ENCODE results near the gene FKBP3. TPM values are rescaled to one million over a fixed set of nuclear protein-coding genes. Genes with fewer than 3 reads are reported as not detected.
A peak's percentile ranks its signal among the peaks of the same experiment; 100 is the strongest.

The FKBP3 gene
- total and polyA plus RNA-seq, 11 donors, result 66.8 to 226 (median 99.1) TPM

GRCh38 chr14:45140661-45141187, 6.4 kb upstream of the FKBP3 start:
- Histone ChIP-seq H3K4me1 (peaks cover 4 to 26% (median 17%) of the 10 kb centered on the region in 12 donors), H3K36me3 (no peaks in the 10 kb centered on the region), H3K9me3 (no peaks in the 10 kb centered on the region), H3K27ac (no peak overlapping the region), H3K27me3 (no peaks in the 10 kb centered on the region), H3K4me3 (no peak overlapping the region)
- no peak for ATAC-seq
- WGBS, 4 donors, result 94 to 98% (median 95%) methylated on average over 6 of the region's 6 CpGs
- DNase-seq, result no peak
- intact Hi-C loops (cut with DNase I), result loop anchor here in 1 of 10 donors (10.0 kb wide), 2 partner anchors 104 to 216 kb away; no protein-coding TSS in a partner anchor
- TF ChIP-seq POLR2A (IDR thresholded peaks at IDR 0.05), result no peak
- TF ChIP-seq CTCF (IDR thresholded peaks at IDR 0.05), result no peak

GRCh38 chr14:45136399-45136798, 2.1 kb upstream of the FKBP3 start:
- WGBS, 4 donors, result 1 to 4% (median 1%) methylated on average over 7 of the region's 7 CpGs
- peak overlapping the region in 7 of 12 donors; percentile 24 to 91 (median 62) for H3K27ac ChIP-seq
- no peak for ATAC-seq
- no peak for DNase-seq
- no peak for TF ChIP-seq CTCF (IDR thresholded peaks at IDR 0.05)
- no peak for TF ChIP-seq POLR2A (IDR thresholded peaks at IDR 0.05)
- intact Hi-C loops (cut with DNase I), result loop anchor here in 9 of 10 donors (5.0 to 10.0 kb wide), 10 partner anchors 52 to 239 kb away; partner anchors contain the start of genes KLHL28 (in 4 of the 9), TOGARAM1 (in 4 of the 9), MIS18BP1 (in 3 of the 9) and PRPF39 (in 2 of the 9)
- H3K36me3 ChIP-seq, result no peaks in the 10 kb centered on the region
- no peaks in the 10 kb centered on the region for H3K9me3 ChIP-seq
- peaks cover 7 to 38% (median 23%) of the 10 kb centered on the region in 12 donors for H3K4me1 ChIP-seq
- peak overlapping the region; percentile 60 to 91 (median 80) for H3K4me3 ChIP-seq
- H3K27me3 ChIP-seq, result no peaks in the 10 kb centered on the region

- ATAC-seq (peak; percentile 73 to 80 (median 74)), DNase-seq (peak; percentile 84 to 95 (median 94))
- no peaks in the 10 kb centered on the region for H3K27me3 ChIP-seq
- TF ChIP-seq POLR2A (IDR thresholded peaks at IDR 0.05) (no peak), CTCF (IDR thresholded peaks at IDR 0.05) (no peak)
- peak within 1 kb of the TSS; percentile 76 to 95 (median 89) for H3K27ac ChIP-seq
- no peaks in the 10 kb centered on the region for H3K36me3 ChIP-seq
- 0 to 1% (median 0%) methylated on average over 27 to 48 of the region's 48 CpGs for WGBS, 4 donors
- peak within 1 kb of the TSS; percentile 60 to 91 (median 80) for H3K4me3 ChIP-seq
- no peaks in the 10 kb centered on the region for H3K9me3 ChIP-seq
- peaks cover 7 to 41% (median 26%) of the 10 kb centered on the region in 12 donors for H3K4me1 ChIP-seq
- intact Hi-C loops (cut with DNase I), result loop anchor here in 9 of 10 donors (1.0 to 10.0 kb wide), 15 partner anchors 51 to 241 kb away; partner anchors contain the start of genes TOGARAM1 (in 7 of the 9), MIS18BP1 (in 5 of the 9), KLHL28 (in 4 of the 9) and PRPF39 (in 2 of the 9)
Observed at GRCh38 chr14:45135659-45136395, 1.5 kb upstream of the FKBP3 start, which contains the start of gene FANCM. Gene FANCM (plus strand): TSS chr14:45135930. CDS start chr14:45136032, 102 bp downstream.

- H3K36me3 ChIP-seq, result no peaks in the 10 kb centered on the region
- H3K27me3 ChIP-seq, result no peaks in the 10 kb centered on the region
- TF ChIP-seq POLR2A (IDR thresholded peaks at IDR 0.05) (no peak), CTCF (IDR thresholded peaks at IDR 0.05) (no peak)
- peaks cover 7 to 48% (median 32%) of the 10 kb centered on the region in 12 donors for H3K4me1 ChIP-seq
- 0 to 2% (median 1%) methylated on average over 7 of the region's 7 CpGs for WGBS, 4 donors
- peak overlapping the region; percentile 76 to 95 (median 89) for H3K27ac ChIP-seq
- ATAC-seq, result no peak
- peak in 1 of 5 donors; percentile 9 for DNase-seq
- no peaks in the 10 kb centered on the region for H3K9me3 ChIP-seq
- intact Hi-C loops (cut with DNase I), result loop anchor here in 9 of 10 donors (1.0 to 10.0 kb wide), 15 partner anchors 50 to 240 kb away; partner anchors contain the start of genes TOGARAM1 (in 7 of the 9), MIS18BP1 (in 5 of the 9), KLHL28 (in 4 of the 9) and PRPF39 (in 2 of the 9)
- peak overlapping the region; percentile 60 to 91 (median 80) for H3K4me3 ChIP-seq
Observed at GRCh38 chr14:45135156-45135555, 875 bp upstream of the FKBP3 start.
